AG09319 (cell line): ENCODE results near the gene BTBD17.
A peak's percentile ranks its signal among the peaks of the same experiment; 100 is the strongest.
"Not testable (repeated sequence)": the region's sequence is repeated elsewhere in the genome, so short reads cannot be mapped to it uniquely, and the experiment has no call there.

Experiments
- DNase-seq: peaks from one replicate; pipeline ENCODE4 v3.0.0-alpha.2; 2010; ENCODE audit warnings: low read depth; ENCODE audit errors: extremely low read depth
- TF ChIP-seq, protein P1 (sequence below): IDR thresholded peaks from 2 replicates; pipeline ENCODE4 v1.5.1; 2011; ENCODE audit warnings: low read depth, mild to moderate bottlenecking, inconsistent platforms, low read length, moderate library complexity

BTBD17 gene

GRCh38 chr17:74361230-74362068 lies at the start of gene BTBD17:
Gene BTBD17, minus strand, starts transcription at chr17:74361868. Its CDS starts 49 bp downstream, at chr17:74361819.
- TF ChIP-seq, protein P1, sequence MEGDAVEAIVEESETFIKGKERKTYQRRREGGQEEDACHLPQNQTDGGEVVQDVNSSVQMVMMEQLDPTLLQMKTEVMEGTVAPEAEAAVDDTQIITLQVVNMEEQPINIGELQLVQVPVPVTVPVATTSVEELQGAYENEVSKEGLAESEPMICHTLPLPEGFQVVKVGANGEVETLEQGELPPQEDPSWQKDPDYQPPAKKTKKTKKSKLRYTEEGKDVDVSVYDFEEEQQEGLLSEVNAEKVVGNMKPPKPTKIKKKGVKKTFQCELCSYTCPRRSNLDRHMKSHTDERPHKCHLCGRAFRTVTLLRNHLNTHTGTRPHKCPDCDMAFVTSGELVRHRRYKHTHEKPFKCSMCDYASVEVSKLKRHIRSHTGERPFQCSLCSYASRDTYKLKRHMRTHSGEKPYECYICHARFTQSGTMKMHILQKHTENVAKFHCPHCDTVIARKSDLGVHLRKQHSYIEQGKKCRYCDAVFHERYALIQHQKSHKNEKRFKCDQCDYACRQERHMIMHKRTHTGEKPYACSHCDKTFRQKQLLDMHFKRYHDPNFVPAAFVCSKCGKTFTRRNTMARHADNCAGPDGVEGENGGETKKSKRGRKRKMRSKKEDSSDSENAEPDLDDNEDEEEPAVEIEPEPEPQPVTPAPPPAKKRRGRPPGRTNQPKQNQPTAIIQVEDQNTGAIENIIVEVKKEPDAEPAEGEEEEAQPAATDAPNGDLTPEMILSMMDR: peak; percentile 41
- DNase-seq: no peak

GRCh38 chr17:74410001-74410443 lies 48.4 kb upstream of the BTBD17 start:
- TF ChIP-seq, protein P1: no peak

GRCh38 chr17:74408815-74409214 lies 47.1 kb upstream of the BTBD17 start:
- TF ChIP-seq, protein P1: no peak
- DNase-seq: no peak

More at GRCh38 chr17:74410001-74410443, 48.4 kb upstream of the BTBD17 start:
- no peak for DNase-seq

DNA sequence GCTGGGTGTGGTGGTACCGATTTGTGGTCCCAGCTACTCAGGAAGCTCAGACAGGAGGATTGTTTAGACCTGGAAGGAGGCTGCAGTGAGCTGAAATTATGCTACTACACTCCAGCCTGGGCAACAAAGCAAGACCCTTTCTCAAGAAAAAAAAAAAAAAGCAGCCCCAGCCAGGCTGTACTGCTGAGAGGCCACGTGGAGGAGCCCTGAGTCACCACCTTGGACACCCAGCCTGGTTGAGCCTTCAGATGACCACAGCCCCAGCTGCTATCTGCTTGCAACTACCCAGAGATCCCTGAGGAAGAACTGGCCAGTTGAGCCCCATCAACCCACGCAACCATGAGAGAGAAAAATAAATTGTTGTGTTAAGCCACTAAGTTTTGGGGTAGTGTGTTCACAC lies 46.6 kb upstream of the BTBD17 start:
- no peak for DNase-seq
- TF ChIP-seq, protein P1: no peak

DNA sequence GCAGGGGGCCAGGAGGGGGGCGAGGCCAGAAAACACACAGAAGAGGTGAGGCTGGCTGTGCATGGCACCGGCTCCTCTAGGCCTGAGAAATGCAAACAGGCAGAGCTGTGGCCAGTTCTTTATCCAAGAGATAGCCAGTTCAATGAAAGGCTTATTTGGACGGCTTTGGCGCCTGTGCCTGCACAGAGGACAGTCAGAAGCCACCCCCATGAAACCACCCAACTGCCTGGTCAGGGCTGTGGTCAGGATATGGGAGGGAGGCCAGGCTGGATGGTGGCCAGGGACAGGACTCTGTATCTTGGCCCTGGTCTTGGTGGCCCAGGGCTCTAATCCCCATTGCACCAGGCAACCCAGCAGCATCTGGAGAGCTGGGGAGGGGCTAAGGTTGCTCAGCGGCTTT lies 45.7 kb upstream of the BTBD17 start:
- TF ChIP-seq, protein P1: no peak
- DNase-seq: no peak

GRCh38 chr17:74405311-74405710 lies 43.6 kb upstream of the BTBD17 start:
- DNase-seq: not testable (repeated sequence)

- DNase-seq: no peak
- TF ChIP-seq, protein P1: no peak
Observed at GRCh38 chr17:74404789-74405188, 43.1 kb upstream of the BTBD17 start.

- TF ChIP-seq, protein P1: no peak
- no peak for DNase-seq
Observed at GRCh38 chr17:74404218-74404617, 42.5 kb upstream of the BTBD17 start.
